K562 (cell line): ENCODE measurements around the gene TPD52L2. TPM values are rescaled to one million over a fixed set of nuclear protein-coding genes. Genes with fewer than 3 reads are reported as not detected.

Experiments used
- ATAC-seq: fragments of 200-7000 bp; cut with Tn5 transposase; 3 replicates; pipeline ENCODE4 v1.9.1; 2020; ENCODE audit warnings: moderate library complexity
- BruUV-seq: library from RNA; stranded (reverse); fragments of 400-500 nt; replicated peaks from 2 replicates; lab custom pipeline; 2021; lab: Mats Ljungman, UMichigan
- CTCF ChIA-PET: fragments of 300-600 bp; formaldehyde crosslinking; extraction: SDS; loops from one replicate; lab custom pipeline; 2021; ENCODE audit warnings: low intra/inter-chr PET ratio; lab: Yijun Ruan, JAX
- POLR2A ChIA-PET: fragments of 300-600, 350-650 bp; sonication (Branson Sonifier 250); formaldehyde crosslinking; extraction: SDS; loops from one replicate; lab custom pipeline; 2021; ENCODE audit warnings: antibody characterized with exemption, inconsistent platforms; lab: Yijun Ruan, JAX
- DNase-seq, 4 experiments: peaks; one replicate each; pipeline versions ENCODE4 v3.0.0 to v3.0.0-alpha.2; 2011 to 2018; ENCODE audit warnings: low spot score in 3 of 4, mixed read lengths in 3 of 4; ENCODE audit errors: extremely low read depth in 1 of 4
- FAIRE-seq: peaks from 2 replicates; lab custom pipeline; 2011; peaks lifted over from hg19 to GRCh38; lab: Jason Lieb, UNC
- H2AFZ ChIP-seq: 2 replicates; pipeline ENCODE4 v1.6.0; 2011; ENCODE audit warnings: low read depth, low read length, control low read depth, inconsistent platforms
- H3K27ac ChIP-seq: fragments of 200-600 bp; 3 replicates; pipeline ENCODE4 v1.8.0; 2011; ENCODE audit warnings: low read depth, mild to moderate bottlenecking, control low read depth, inconsistent platforms, low read length, moderate library complexity, mixed read lengths; ENCODE audit errors: extremely low read depth
- H3K27me3 ChIP-seq, 2 experiments: fragments of 300-600 bp in 1 of 2; 2 replicates in 1 of 2; 3 replicates in 1 of 2; pipeline versions ENCODE4 v1.6.0 to v1.8.0; 2011; ENCODE audit warnings: inconsistent platforms in 2 of 2, low read length in 2 of 2, mild to moderate bottlenecking in 1 of 2, mixed read lengths in 1 of 2, moderate library complexity in 1 of 2; ENCODE audit not compliant: control insufficient read depth in 2 of 2, insufficient read depth in 2 of 2
- H3K36me3 ChIP-seq: fragments of 300-600 bp; 3 replicates; pipeline ENCODE4 v1.8.0; 2011; ENCODE audit warnings: mild to moderate bottlenecking, low read length, inconsistent platforms; ENCODE audit not compliant: control insufficient read depth, insufficient read depth
- H3K4me1 ChIP-seq, 2 experiments: fragments of 200-600 bp in 1 of 2; replicated peaks in 1 of 2; 2 replicates in 1 of 2; 3 replicates in 1 of 2; pipeline versions ENCODE4 v1.5.1 to v1.8.0; 2011; ENCODE audit warnings: inconsistent platforms in 2 of 2, low read length in 2 of 2, mild to moderate bottlenecking in 1 of 2, mixed read lengths in 1 of 2, moderate library complexity in 1 of 2; ENCODE audit not compliant: control insufficient read depth in 2 of 2, insufficient read depth in 2 of 2
- H3K4me2 ChIP-seq: 2 replicates; pipeline ENCODE4 v1.6.1; 2011; ENCODE audit warnings: low read length, control low read depth, inconsistent platforms, mixed read lengths; ENCODE audit not compliant: insufficient read depth
- H3K4me3 ChIP-seq: fragments of 200-600 bp; sonication (generic), shearing (Covaris generic); 2 replicates; pipeline ENCODE4 v1.5.1; 2016; ENCODE audit warnings: control low read depth, inconsistent platforms
- H3K79me2 ChIP-seq: fragments of 200-600 bp; 3 replicates; pipeline ENCODE4 v1.8.0; 2011; ENCODE audit warnings: low read length, inconsistent platforms; ENCODE audit not compliant: control insufficient read depth, insufficient read depth
- H3K9ac ChIP-seq, 2 experiments: 2 replicates each; pipeline versions ENCODE4 v1.6.0 to v1.6.1; 2011; ENCODE audit warnings: low read depth in 2 of 2, low read length in 2 of 2, control low read depth in 1 of 2, inconsistent platforms in 1 of 2, mild to moderate bottlenecking in 1 of 2, mixed read lengths in 1 of 2; ENCODE audit not compliant: insufficient read depth in 1 of 2
- H3K9me1 ChIP-seq: one replicate; pipeline ENCODE4 v1.6.0; 2011; ENCODE audit warnings: inconsistent platforms, mild to moderate bottlenecking, low read length, moderate library complexity; ENCODE audit not compliant: control insufficient read depth, insufficient read depth
- H3K9me3 ChIP-seq: replicated peaks from 2 replicates; pipeline ENCODE4 v1.5.1; 2011; ENCODE audit warnings: low read depth, low read length, inconsistent platforms; ENCODE audit not compliant: control insufficient read depth, insufficient read depth
- H4K20me1 ChIP-seq: replicated peaks from 2 replicates; pipeline ENCODE4 v1.6.1; 2011; ENCODE audit warnings: low read length, inconsistent platforms, mixed read lengths; ENCODE audit not compliant: control insufficient read depth, insufficient read depth
- E4F1 ChIP-seq: fragments of 250-450 bp; sonication (Bioruptor Pico); IDR thresholded peaks from 2 replicates; pipeline ENCODE4 v1.5.0; 2021; ENCODE audit warnings: mild to moderate bottlenecking, borderline replicate concordance
- HNRNPL ChIP-seq: fragments of 200-400 bp; formaldehyde crosslinking; IDR thresholded peaks from 2 replicates; pipeline ENCODE4 v1.6.1; 2017; ENCODE audit warnings: low read depth, mild to moderate bottlenecking, low read length
- PYGO2 ChIP-seq: fragments of 450-650 bp; IDR thresholded peaks from 2 replicates; pipeline ENCODE4 v1.6.1; 2016; ENCODE audit warnings: mild to moderate bottlenecking, missing genetic modification characterization, moderate library complexity, missing compliant biosample characterization
- RBFOX2 ChIP-seq: fragments of 200-400 bp; formaldehyde crosslinking; IDR thresholded peaks from 2 replicates; pipeline ENCODE4 v1.6.1; 2017; ENCODE audit warnings: low read depth, mild to moderate bottlenecking, low read length, moderate library complexity
- ZEB2 ChIP-seq: fragments of 450-650 bp; IDR thresholded peaks from 2 replicates; pipeline ENCODE4 v1.6.1; 2016
- ZNF445 ChIP-seq: fragments of 250-450 bp; sonication (Bioruptor Pico); IDR thresholded peaks from 2 replicates; pipeline ENCODE4 v1.4.0; 2020; ENCODE audit warnings: low read depth, mild to moderate bottlenecking, moderate library complexity
- WGBS: fragments of 100-300 bp; shearing (Covaris generic); methylation state at CpG from one replicate; pipeline ENCODE4 v1.1.6; 2016; ENCODE audit warnings: low coverage, mixed read lengths; ENCODE audit not compliant: insufficient coverage; ENCODE audit errors: missing lambda C conversion rate; 5-methylcytosine and 5-hydroxymethylcytosine counted together
- in situ Hi-C: fragments of 300-500 bp; cut with MboI; formaldehyde crosslinking; loops from 4 replicates; pipeline ENCODE4 v1.15.0; 2018; ENCODE audit warnings: inconsistent platforms, mixed read lengths
- intact Hi-C: fragments of 100-400 bp; cut with micrococcal nuclease; formaldehyde crosslinking; loops from 2 replicates; pipeline ENCODE4 v1.14.2; 2022
- polyA plus RNA-seq, 8 experiments: library from polyadenylated mRNA; depleted of rRNA in 4 of 8; stranded (reverse) in 5 of 8; unstranded in 3 of 8; fragments of >200 nt; fragmentation: Nextera tagmentation in 2 of 8; fragmentation: Illumina TruSeq in 1 of 8; extraction: Ambion mirVana in 2 of 8; extraction: Trizol in 1 of 8; gene quantifications; 2 replicates each; pipeline versions ENCODE4 v1.2.1 to v1.2.3, GENCODE V29; 2011 to 2014; ENCODE audit warnings: inconsistent platforms in 1 of 8, missing spikeins in 1 of 8
- total RNA-seq, 7 experiments: library from RNA; depleted of rRNA in 6 of 7; stranded (reverse); fragments of >200 nt in 6 of 7; fragmentation: Illumina TruSeq in 2 of 7; extraction: Trizol in 2 of 7; gene quantifications; 2 replicates each; pipeline versions ENCODE4 v1.2.1 to v1.2.3, GENCODE V29; 2011 to 2021; ENCODE audit warnings: low replicate concordance in 1 of 7
- TF ChIP-seq, protein P1 (sequence below): fragments of 200-600 bp; sonication (generic); IDR thresholded peaks from one replicate; pipeline ENCODE4 v1.6.1; 2012; ENCODE audit warnings: mild to moderate bottlenecking, low read depth, low read length, inconsistent platforms

TPD52L2 gene
- total and polyA plus RNA-seq, 9 of the 15 experiments (the other 6 are each of a cell fraction or from before 2014, with no cell fraction given), result 1.9 to 117 (median 74.6) TPM

DNA sequence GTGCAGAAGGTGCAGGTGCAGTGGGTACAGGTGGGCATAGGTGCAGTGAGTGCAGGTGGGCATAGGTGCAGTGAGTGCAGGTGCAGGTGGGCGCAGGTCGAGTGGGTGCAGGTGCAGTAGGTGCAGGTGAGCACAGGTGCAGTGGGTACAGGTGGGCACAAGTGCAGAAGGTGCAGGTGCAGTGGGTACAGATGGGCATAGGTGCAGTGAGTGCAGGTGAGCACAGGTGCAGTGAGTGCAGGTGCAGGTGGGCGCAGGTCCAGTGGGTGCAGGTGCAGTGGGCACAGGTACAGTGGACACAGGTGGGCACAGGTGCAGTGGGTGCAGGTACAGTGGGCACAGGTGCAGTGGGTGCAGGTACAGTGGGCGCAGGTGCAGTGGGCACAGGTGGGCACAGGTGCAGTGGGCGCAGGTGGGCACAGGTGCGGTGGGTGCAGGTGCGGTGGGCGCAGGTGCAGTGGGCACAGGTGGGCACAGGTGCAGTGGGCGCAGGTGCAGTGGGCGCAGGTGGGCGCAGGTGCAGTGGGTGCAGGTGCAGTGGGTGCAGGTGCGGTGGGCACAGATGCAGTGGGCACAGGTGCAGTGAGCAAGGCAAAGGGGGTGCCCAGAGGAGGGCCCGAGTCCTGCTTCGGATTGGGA, 49.3 kb upstream of the TPD52L2 start:
- Histone ChIP-seq H3K4me2 (no peak overlapping the region), H2AFZ (no peak overlapping the region), H3K9me1 (no peaks in the 10 kb centered on the region), H3K27ac (no peak overlapping the region), H3K9me3 (no peaks in the 10 kb centered on the region), H3K4me3 (no peak overlapping the region), H3K4me1 (peaks cover 5 to 30% of the 10 kb centered on the region in 2 experiments; a peak in 4 of 5 replicates)
- no TSS peak for BruUV-seq
- CTCF ChIA-PET, result no interaction called here
- POLR2A ChIA-PET, result interaction anchor here (1.1 kb wide), 1 partner anchor 30 kb away, joined by 3 read pairs; no protein-coding TSS in a partner anchor
- WGBS, result 46% methylated on average over 14 of the region's 14 CpGs
- DNase-seq, result no peak
- TF ChIP-seq ZEB2 (peak; percentile 34; the same call in 1 of the 2 replicates), RBFOX2 (peak; percentile 31; the same call in 1 of the 2 replicates), PYGO2 (tag) (no peak), E4F1 (CRISPR knock-in tag) (no peak), ZNF445 (CRISPR knock-in tag) (no peak), HNRNPL (peak; percentile 99)
- TF ChIP-seq, protein P1, sequence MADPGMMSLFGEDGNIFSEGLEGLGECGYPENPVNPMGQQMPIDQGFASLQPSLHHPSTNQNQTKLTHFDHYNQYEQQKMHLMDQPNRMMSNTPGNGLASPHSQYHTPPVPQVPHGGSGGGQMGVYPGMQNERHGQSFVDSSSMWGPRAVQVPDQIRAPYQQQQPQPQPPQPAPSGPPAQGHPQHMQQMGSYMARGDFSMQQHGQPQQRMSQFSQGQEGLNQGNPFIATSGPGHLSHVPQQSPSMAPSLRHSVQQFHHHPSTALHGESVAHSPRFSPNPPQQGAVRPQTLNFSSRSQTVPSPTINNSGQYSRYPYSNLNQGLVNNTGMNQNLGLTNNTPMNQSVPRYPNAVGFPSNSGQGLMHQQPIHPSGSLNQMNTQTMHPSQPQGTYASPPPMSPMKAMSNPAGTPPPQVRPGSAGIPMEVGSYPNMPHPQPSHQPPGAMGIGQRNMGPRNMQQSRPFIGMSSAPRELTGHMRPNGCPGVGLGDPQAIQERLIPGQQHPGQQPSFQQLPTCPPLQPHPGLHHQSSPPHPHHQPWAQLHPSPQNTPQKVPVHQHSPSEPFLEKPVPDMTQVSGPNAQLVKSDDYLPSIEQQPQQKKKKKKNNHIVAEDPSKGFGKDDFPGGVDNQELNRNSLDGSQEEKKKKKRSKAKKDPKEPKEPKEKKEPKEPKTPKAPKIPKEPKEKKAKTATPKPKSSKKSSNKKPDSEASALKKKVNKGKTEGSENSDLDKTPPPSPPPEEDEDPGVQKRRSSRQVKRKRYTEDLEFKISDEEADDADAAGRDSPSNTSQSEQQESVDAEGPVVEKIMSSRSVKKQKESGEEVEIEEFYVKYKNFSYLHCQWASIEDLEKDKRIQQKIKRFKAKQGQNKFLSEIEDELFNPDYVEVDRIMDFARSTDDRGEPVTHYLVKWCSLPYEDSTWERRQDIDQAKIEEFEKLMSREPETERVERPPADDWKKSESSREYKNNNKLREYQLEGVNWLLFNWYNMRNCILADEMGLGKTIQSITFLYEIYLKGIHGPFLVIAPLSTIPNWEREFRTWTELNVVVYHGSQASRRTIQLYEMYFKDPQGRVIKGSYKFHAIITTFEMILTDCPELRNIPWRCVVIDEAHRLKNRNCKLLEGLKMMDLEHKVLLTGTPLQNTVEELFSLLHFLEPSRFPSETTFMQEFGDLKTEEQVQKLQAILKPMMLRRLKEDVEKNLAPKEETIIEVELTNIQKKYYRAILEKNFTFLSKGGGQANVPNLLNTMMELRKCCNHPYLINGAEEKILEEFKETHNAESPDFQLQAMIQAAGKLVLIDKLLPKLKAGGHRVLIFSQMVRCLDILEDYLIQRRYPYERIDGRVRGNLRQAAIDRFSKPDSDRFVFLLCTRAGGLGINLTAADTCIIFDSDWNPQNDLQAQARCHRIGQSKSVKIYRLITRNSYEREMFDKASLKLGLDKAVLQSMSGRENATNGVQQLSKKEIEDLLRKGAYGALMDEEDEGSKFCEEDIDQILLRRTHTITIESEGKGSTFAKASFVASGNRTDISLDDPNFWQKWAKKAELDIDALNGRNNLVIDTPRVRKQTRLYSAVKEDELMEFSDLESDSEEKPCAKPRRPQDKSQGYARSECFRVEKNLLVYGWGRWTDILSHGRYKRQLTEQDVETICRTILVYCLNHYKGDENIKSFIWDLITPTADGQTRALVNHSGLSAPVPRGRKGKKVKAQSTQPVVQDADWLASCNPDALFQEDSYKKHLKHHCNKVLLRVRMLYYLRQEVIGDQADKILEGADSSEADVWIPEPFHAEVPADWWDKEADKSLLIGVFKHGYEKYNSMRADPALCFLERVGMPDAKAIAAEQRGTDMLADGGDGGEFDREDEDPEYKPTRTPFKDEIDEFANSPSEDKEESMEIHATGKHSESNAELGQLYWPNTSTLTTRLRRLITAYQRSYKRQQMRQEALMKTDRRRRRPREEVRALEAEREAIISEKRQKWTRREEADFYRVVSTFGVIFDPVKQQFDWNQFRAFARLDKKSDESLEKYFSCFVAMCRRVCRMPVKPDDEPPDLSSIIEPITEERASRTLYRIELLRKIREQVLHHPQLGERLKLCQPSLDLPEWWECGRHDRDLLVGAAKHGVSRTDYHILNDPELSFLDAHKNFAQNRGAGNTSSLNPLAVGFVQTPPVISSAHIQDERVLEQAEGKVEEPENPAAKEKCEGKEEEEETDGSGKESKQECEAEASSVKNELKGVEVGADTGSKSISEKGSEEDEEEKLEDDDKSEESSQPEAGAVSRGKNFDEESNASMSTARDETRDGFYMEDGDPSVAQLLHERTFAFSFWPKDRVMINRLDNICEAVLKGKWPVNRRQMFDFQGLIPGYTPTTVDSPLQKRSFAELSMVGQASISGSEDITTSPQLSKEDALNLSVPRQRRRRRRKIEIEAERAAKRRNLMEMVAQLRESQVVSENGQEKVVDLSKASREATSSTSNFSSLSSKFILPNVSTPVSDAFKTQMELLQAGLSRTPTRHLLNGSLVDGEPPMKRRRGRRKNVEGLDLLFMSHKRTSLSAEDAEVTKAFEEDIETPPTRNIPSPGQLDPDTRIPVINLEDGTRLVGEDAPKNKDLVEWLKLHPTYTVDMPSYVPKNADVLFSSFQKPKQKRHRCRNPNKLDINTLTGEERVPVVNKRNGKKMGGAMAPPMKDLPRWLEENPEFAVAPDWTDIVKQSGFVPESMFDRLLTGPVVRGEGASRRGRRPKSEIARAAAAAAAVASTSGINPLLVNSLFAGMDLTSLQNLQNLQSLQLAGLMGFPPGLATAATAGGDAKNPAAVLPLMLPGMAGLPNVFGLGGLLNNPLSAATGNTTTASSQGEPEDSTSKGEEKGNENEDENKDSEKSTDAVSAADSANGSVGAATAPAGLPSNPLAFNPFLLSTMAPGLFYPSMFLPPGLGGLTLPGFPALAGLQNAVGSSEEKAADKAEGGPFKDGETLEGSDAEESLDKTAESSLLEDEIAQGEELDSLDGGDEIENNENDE, result no peak
- TF ChIP-seq, all 486 proteins: peak for 3
- in situ Hi-C loops (no loop called here), intact Hi-C loops (no loop called here)
- Histone ChIP-seq H3K36me3 (no peaks in the 10 kb centered on the region), H3K9ac (no peak overlapping the region; a peak in 1 of 4 replicates), H3K27me3 (peaks cover 0 to 7% of the 10 kb centered on the region in 2 experiments; a peak in 2 of 5 replicates), H4K20me1 (no peaks in the 10 kb centered on the region; the same call in 1 of the 2 replicates), H3K79me2 (no peaks in the 10 kb centered on the region)
- no peak for FAIRE-seq
- no peak for ATAC-seq
